Fibroblast of mammary gland (primary cell): Measurements from ENCODE around the gene PPP4R1.

Experiments
- DNase-seq: peaks from one replicate; pipeline ENCODE4 v3.0.0-alpha.2; 2010; ENCODE audit warnings: low read depth
- H3K4me3 ChIP-seq: 2 replicates; pipeline ENCODE4 v1.5.1; 2011; ENCODE audit warnings: low read depth, mild to moderate bottlenecking, low read length, moderate library complexity; ENCODE audit not compliant: control insufficient read depth
- TF ChIP-seq, protein P1 (sequence below): conservative IDR thresholded peaks from 2 replicates; pipeline ENCODE4 v1.5.1; 2011; ENCODE audit warnings: low read depth, low read length, inconsistent platforms; ENCODE audit not compliant: control insufficient read depth, insufficient read depth

PPP4R1 gene

DNA sequence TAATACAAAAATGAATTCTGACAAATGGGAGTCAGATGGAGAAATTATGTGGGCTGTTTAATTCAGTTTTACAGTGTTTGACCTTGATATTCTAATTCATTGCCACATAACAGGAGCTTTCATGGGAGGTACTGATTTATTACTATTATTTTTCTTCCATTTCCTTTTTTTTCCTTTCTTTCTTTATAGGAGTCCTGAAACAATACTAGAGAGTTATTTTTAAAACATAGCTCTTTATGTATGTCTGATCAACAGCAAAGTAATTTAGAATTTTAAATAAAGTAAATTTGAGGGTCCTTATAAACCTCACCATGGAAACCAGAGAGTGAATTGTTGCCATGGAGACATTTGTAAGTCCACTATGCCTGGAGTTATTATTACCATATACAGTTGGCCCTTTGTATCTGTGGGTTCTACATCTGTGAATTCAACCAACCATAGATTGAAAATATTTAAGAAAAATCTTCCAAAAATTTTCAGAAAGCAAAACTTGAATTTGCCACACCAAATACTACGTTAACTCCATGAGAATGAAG lies 40.9 kb upstream of the PPP4R1 start:
- DNase-seq: no peak
- no peak overlapping the region for H3K4me3 ChIP-seq
- TF ChIP-seq, protein P1, sequence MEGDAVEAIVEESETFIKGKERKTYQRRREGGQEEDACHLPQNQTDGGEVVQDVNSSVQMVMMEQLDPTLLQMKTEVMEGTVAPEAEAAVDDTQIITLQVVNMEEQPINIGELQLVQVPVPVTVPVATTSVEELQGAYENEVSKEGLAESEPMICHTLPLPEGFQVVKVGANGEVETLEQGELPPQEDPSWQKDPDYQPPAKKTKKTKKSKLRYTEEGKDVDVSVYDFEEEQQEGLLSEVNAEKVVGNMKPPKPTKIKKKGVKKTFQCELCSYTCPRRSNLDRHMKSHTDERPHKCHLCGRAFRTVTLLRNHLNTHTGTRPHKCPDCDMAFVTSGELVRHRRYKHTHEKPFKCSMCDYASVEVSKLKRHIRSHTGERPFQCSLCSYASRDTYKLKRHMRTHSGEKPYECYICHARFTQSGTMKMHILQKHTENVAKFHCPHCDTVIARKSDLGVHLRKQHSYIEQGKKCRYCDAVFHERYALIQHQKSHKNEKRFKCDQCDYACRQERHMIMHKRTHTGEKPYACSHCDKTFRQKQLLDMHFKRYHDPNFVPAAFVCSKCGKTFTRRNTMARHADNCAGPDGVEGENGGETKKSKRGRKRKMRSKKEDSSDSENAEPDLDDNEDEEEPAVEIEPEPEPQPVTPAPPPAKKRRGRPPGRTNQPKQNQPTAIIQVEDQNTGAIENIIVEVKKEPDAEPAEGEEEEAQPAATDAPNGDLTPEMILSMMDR: no peak

DNA sequence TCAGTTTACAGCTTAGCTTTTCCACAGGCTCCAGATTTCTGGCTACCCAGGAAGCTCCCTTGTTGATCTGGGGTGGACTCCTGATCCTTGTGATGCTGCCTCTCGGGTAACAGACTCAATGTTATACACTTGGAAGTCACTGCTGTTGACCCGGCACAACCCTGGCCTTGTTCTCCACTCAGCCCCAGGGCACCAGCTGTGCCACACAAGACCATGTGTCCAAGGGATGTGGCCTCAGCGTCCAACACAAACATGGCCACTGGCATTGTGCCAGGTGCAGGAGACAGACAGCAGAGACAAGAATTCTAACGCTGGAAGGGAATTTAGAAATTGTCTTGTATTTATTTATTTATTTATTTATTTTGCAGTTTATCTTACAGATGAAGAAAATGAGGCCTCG lies 39.0 kb upstream of the PPP4R1 start:
- no peak for DNase-seq
- TF ChIP-seq, protein P1: no peak
- H3K4me3 ChIP-seq: no peak overlapping the region

DNA sequence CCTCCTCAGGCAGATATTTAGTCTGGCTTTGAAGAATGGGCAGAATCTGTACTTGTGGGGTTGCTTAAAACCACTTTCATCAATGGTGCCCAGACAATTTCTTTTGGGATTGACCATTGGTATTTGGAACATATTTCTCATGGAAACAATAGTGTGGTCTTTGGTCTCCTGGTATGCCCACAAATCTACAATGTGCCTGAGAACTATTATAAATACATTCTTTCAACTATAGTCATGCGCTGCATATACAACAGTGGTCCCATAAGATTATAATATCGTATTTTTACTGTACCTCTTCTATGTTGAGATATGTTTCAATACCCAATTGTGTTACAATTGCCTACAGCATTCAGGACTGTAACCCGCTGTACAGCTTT lies 34.8 kb upstream of the PPP4R1 start:
- no peak overlapping the region for H3K4me3 ChIP-seq
- DNase-seq: no peak
- TF ChIP-seq, protein P1: no peak

DNA sequence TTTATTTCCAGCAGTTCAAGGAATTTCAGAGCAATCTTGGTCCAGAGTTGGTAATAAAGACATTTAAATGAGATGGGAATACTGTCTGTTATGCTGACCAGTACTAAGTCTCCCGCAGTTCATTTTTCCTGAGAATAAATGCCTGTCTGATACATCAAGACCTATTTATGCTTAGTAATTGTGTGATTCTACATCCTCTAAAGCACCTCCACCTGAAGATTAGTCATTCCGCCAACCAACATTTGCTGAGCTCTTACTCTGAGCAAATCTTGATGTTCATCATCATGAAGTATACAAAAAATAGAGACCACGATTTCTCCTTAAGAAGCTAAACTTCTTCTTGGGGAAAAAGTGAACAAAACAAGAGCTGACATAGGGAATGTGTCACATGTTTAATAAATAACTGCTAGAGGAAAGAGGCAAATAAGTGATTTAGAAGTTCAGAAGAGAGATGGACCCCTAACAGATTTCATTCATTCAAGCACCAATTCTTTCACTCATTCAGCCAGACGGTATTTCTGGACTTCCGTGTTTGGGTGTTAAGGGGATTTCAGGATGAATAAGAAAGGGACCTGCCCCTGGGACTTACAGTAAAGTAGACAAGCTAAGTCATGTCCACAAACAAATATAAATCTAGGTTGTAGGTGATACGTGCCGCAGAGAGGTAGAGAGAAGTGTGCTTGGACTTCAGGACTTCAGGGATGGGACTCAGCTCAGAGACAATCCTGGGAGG lies 34.2 kb upstream of the PPP4R1 start:
- TF ChIP-seq, protein P1: no peak
- DNase-seq: no peak
- H3K4me3 ChIP-seq: no peak overlapping the region

DNA sequence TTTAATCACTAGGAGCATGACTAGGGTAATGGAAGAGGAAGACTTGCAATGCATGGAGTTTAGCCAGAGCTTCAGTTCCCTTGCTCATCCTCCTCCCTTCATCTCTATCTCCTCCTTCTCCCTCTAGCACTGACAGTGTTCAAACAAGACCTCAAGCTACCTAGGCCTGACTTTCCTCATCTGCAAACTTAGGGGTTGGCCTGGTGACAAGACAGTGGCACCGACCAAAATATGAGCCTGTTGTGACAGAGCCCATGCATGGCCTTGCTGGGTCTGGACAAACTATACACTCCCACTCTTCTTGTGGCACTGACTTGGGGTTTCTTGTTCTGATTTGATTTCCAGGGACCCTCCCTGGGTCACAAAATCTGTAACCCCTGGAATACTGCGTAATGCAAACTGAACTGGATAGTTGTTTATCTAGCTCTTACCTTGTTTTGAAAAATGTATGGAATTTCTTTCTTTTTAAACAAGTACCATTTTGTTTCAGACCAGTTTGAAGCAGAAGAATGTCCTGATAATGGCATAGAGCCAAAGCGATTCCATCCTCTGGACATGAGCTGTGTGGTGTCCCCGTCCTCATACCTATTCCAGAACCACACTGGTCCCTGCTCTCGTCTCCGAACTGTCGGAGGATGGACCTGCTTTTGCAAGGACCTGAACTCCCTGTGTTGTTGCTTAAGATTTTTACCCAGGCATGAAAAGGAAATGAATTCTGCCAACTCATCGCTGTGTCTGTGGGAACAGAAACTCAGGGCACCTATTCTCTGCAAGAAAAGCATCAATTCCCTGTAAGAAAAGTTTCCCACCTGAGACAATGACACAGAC lies 33.4 kb upstream of the PPP4R1 start:
- no peak for DNase-seq
- TF ChIP-seq, protein P1: no peak
- H3K4me3 ChIP-seq: no peak overlapping the region

DNA sequence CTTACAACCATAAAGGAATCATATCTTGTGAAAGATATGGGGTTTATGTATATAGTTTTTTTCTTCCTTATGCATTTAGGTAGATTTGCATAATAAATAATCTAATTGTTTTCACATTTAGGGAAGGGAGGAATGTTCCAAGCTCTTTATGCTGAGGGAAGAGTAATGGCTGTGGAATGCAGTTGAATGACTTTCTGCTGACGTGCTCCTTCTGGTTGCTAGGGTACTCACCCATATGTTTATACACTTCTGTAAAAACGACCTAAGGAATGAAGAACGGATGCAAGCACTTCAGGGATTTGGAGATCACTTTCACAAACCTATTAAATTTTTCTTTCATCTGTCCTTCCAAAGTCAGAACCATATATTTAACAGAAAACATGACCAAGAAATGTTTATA lies 29.2 kb upstream of the PPP4R1 start:
- TF ChIP-seq, protein P1: no peak
- H3K4me3 ChIP-seq: no peak overlapping the region
- DNase-seq: peak; percentile 96
